Measurements from ENCODE around the gene TBXA2R.
"Not testable (repeated sequence)": the region's sequence is repeated elsewhere in the genome, so short reads cannot be mapped to it uniquely, and the experiment has no call there.

Gene TBXA2R

DNA sequence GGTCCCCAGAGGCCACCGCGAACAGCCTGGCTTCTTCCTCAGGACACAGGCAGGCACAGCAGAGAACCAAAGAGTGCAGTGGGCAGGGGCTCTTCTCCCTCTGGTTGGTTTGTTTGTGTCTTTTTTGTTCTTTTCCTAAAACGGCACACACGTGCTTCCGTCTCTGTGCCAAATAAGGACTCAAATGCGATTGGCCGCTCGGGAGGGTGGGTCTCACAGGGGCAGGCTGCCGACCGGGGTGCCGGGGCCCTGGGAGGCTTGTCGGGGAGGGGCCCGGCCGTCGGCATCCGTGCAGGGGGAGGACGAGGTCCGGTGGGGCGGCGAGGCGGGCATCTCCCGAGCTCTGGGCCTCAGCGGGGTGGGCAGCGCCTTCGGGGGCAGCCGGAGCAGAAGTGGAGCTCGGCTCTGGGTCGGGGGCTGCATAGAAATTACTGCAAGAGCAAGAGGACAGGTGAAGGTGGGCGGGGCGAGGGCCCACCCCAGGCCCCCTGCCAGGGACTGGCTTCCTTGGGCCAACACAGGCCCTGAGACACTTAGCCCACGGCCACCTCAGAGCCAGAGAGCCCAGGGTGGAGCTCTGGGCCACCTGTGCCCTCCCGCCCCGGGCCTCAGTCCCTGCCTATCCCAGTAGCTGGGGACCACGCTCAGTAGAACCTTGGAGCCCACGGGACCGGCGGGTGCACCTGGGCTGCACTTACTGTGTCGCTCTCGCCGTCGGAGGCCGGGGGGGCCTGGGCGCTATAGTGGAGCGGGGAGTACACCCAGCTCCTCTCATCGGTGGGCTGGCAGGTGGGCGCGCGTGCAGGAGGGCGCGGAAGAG lies 26.3 kb upstream of the TBXA2R start:
- Histone ChIP-seq H3K79me2 (ENCODE audit: insufficient read depth, low read length) (no peaks in the 10 kb centered on the region), H2AFZ (ENCODE audit: low read depth, low read length, severe bottlenecking) (no peak overlapping the region), H3K27me3 (ENCODE audit: low read length) (no peaks in the 10 kb centered on the region), H4K20me1 (ENCODE audit: low read depth, low read length) (no peaks in the 10 kb centered on the region), H3F3A (ENCODE audit: insufficient read depth) (no peaks in the 10 kb centered on the region), H3K27ac (ENCODE audit: low read depth, low read length) (no peak overlapping the region), H3K36me3 (ENCODE audit: low read length) (no peaks in the 10 kb centered on the region), H3K9me3 (ENCODE audit: insufficient read depth, low read length) (no peaks in the 10 kb centered on the region), H3K9me2 (replicated peaks; ENCODE audit: insufficient read depth, low read length) (no peaks in the 10 kb centered on the region), H3K9ac (ENCODE audit: low read length) (no peak overlapping the region), H3K4me3 (ENCODE audit: insufficient read depth, low read length, poor library complexity, severe bottlenecking) (no peak overlapping the region), H3K4me2 (ENCODE audit: low read depth, low read length, poor library complexity, severe bottlenecking) (no peak overlapping the region)
- TF ChIP-seq CTCF (IDR thresholded peaks at IDR 0.05; ENCODE audit: insufficient read depth, low read length, poor library complexity, severe bottlenecking), result no peak
- TF ChIP-seq EZH2phosphoT487 (conservative IDR thresholded peaks at IDR 0.05; ENCODE audit: low read length), result no peak

DNA sequence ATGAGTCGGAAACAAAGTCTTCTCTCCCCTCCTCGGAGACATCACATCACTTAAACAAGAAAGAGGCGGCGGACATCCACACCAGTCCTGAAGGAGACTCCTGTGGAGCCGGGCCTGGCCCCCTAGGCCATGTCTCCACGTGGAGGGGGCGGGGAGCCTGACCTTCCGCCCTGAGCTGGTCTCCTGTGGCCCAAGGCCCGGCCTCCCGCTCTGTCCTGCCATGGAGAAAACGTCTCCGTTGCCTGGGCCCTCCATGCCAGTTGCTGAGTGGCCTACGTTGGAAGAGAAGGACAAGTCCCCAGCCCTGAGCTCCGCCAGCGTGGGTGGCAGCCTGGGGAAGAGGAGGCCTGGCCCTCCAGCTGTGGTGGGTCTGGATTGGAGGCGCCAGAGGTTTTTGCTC lies 25.4 kb upstream of the TBXA2R start:
- Histone ChIP-seq H3K36me3 (ENCODE audit: low read length) (no peaks in the 10 kb centered on the region), H3K9me2 (replicated peaks; ENCODE audit: insufficient read depth, low read length) (no peaks in the 10 kb centered on the region)

GRCh38 chr19:3631053-3631861 lies 24.6 kb upstream of the TBXA2R start:
- Histone ChIP-seq H3K4me3 (ENCODE audit: insufficient read depth, low read length, poor library complexity, severe bottlenecking) (no peak overlapping the region), H3K36me3 (ENCODE audit: low read length) (no peaks in the 10 kb centered on the region), H3K79me2 (ENCODE audit: insufficient read depth, low read length) (peaks cover 3% of the 10 kb centered on the region), H3K9me2 (replicated peaks; ENCODE audit: insufficient read depth, low read length) (no peaks in the 10 kb centered on the region), H3K27ac (ENCODE audit: low read depth, low read length) (no peak overlapping the region), H3F3A (ENCODE audit: insufficient read depth) (no peaks in the 10 kb centered on the region), H3K27me3 (ENCODE audit: low read length) (no peaks in the 10 kb centered on the region), H3K4me2 (ENCODE audit: low read depth, low read length, poor library complexity, severe bottlenecking) (no peak overlapping the region), H3K9ac (ENCODE audit: low read length) (no peak overlapping the region), H3K9me3 (ENCODE audit: insufficient read depth, low read length) (no peaks in the 10 kb centered on the region), H4K20me1 (ENCODE audit: low read depth, low read length) (no peaks in the 10 kb centered on the region), H2AFZ (ENCODE audit: low read depth, low read length, severe bottlenecking) (no peak overlapping the region)
- TF ChIP-seq CTCF (IDR thresholded peaks at IDR 0.05; ENCODE audit: insufficient read depth, low read length, poor library complexity, severe bottlenecking) (no peak), EZH2phosphoT487 (conservative IDR thresholded peaks at IDR 0.05; ENCODE audit: low read length) (no peak)

More for the DNA sequence above, 25.4 kb upstream of the TBXA2R start:
- TF ChIP-seq EZH2phosphoT487 (conservative IDR thresholded peaks at IDR 0.05; ENCODE audit: low read length) (no peak), CTCF (IDR thresholded peaks at IDR 0.05; ENCODE audit: insufficient read depth, low read length, poor library complexity, severe bottlenecking) (no peak)
- Histone ChIP-seq H3K4me3 (ENCODE audit: insufficient read depth, low read length, poor library complexity, severe bottlenecking) (no peak overlapping the region), H3K9me3 (ENCODE audit: insufficient read depth, low read length) (no peaks in the 10 kb centered on the region), H3K4me2 (ENCODE audit: low read depth, low read length, poor library complexity, severe bottlenecking) (no peak overlapping the region), H4K20me1 (ENCODE audit: low read depth, low read length) (no peaks in the 10 kb centered on the region), H3K27me3 (ENCODE audit: low read length) (no peaks in the 10 kb centered on the region), H3K9ac (ENCODE audit: low read length) (no peak overlapping the region), H2AFZ (ENCODE audit: low read depth, low read length, severe bottlenecking) (no peak overlapping the region), H3F3A (ENCODE audit: insufficient read depth) (no peaks in the 10 kb centered on the region), H3K79me2 (ENCODE audit: insufficient read depth, low read length) (no peaks in the 10 kb centered on the region), H3K27ac (ENCODE audit: low read depth, low read length) (no peak overlapping the region)

GRCh38 chr19:3628766-3629165 lies 22.1 kb upstream of the TBXA2R start:
- H3K9me3 ChIP-seq (ENCODE audit: insufficient read depth, low read length); H3K36me3 ChIP-seq (ENCODE audit: low read length); H3K27ac ChIP-seq (ENCODE audit: low read depth, low read length); H3K4me3 ChIP-seq (ENCODE audit: insufficient read depth, low read length, poor library complexity, severe bottlenecking); H3K9me2 ChIP-seq (replicated peaks; ENCODE audit: insufficient read depth, low read length); H3K4me2 ChIP-seq (ENCODE audit: low read depth, low read length, poor library complexity, severe bottlenecking); H2AFZ ChIP-seq (ENCODE audit: low read depth, low read length, severe bottlenecking); H3K27me3 ChIP-seq (ENCODE audit: low read length); H3F3A ChIP-seq (ENCODE audit: insufficient read depth); H4K20me1 ChIP-seq (ENCODE audit: low read depth, low read length); H3K9ac ChIP-seq (ENCODE audit: low read length): not testable (repeated sequence)
- H3K79me2 ChIP-seq (ENCODE audit: insufficient read depth, low read length), result peaks cover 25% of the 10 kb centered on the region

Data from SU-DHL-6 (cell line).